GM18870 (cell line): ENCODE measurements around the gene ANKRD11.

Experiments used
- ATAC-seq: cut with Tn5 transposase; IDR thresholded peaks from one replicate; pipeline ENCODE4 v1.9.1; 2021; ENCODE audit warnings: moderate library complexity; ENCODE audit not compliant: unreplicated experiment

ANKRD11 gene

DNA sequence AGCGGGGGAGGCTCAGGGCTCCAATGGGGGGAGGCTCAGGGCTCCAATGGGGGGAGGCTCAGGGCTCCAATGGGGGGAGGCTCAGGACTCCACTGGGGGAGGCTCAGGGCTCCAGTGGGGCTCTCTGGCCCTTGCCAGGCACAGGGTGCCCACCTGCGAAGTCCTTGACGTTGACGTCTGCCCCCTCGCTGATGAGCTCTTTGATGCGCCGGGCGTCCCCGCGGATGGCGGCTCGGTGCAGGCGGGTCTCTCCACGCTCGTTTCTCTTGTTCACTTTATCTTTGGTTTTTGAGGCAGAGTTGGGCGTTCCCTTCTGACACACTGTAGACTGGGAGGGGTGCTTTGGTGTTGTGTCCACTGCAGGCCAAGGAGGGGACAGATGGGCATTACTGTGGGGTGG is 199.9 kb downstream of the ANKRD11 start:
- ATAC-seq = no peak

DNA sequence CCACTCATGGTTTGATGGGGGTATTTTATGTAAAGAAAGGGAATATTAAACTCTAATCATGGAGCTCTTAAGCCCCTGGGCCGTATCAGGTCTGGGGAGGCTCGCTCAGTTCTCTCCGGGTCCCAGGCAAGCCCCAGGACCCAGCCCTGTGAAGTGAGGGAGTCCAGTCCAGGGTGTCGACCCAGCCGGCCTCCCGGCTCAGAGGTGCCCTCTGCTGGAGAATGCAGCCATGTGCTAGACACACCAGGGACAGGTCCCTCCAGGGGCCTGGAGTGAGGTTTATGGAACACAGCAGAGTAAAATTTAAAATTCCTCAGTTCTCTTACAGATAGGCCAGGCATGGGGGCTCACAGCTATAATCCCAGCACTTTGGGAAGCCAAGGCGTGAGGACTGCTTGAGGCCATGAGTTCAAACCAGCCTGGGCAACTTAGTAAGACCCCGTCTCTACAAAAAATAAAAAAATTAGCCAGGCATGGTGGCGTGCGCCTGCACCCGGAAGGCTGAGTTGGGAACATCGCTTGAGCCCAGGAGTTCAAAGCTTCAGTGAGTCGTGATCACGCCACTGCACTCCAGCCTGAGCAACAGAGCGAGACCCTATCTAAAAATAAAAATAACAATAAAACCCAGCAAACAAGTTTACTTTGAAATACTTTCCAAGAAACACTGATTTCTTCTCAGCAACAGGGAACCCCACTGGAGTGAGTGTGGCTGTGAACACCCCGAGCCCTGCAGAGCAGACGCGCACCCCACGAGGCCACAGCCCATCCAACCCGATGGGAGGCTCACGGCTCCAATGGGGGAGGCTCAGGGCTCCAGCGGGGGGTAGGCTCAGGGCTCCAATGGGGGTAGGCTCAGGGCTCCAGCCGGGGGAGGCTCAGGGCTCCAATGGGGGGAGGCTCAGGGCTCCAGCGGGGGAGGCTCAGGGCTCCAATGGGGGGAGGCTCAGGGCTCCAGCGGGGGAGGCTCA is 200.6 kb downstream of the ANKRD11 start:
- ATAC-seq = no peak

DNA sequence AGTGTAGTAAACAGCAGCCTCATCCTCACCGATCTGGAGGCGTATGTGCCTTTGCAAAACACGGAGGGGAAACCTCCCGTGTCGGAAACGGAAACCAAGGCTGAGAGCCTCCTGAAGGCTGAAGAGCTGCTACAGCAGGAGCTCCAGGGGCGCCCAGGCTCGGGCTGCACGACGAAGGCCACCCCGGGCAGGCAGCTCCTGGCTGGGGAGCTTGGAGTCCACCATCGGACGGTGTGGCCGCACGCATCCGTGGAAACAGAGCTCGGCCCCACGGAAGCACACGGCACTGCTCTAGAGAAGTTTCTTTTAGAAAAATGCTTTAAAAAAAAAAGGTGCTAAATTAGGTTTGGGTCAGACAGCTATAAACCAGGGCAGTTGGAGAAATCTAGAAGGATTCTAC is 201.4 kb downstream of the ANKRD11 start:
- ATAC-seq = no peak

DNA sequence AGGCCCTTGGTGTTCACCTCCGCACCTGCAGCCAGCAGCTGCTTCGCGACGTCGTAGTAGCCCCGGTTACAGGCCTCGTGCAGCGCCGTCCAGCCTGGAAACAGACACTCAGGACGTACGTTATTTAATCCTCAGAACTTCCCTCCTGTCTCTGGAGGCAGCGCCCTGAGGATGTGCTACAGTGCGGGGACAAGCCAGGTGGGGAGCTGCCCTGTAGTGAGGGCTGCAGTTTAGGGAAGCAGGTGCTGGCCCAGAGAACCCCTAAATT is 201.8 kb downstream of the ANKRD11 start:
- ATAC-seq = no peak

DNA sequence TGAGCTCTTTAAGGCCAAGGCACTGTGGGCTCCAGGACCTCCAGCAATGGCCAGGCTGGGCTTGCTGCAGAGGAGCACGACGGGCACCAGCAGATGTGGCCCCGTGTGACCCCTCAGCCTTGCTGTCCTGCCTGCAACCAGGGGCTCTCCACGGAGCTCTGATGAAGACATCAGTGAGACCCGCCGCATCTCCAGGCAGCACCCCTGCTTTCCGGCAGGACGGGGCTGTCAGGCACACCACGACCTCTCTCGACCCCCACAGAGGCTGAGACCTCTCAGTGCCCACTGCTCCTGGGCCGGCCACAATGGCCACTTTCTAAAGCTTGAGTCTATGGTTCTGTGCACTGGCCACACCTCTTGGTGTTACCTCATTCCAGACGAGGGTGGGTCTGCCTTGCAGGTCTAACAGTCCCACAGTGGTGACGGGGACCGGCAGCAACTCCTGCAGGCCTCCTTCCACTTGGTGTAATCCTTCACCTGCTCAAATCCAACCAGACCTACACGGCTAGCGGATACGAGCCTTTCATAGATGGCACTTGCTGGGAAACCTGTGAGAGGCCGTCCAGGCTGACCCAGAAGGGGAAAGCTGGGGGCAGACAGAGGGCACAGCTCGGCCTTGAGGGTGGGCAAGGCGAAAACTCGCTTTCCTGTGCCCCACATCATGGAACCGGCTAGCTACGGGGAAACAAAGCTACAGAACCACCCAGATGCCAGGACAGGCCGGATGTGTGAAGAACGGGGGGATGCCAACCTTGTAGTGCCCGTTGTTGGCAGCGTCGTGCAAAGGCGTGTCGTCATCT is 202.4 kb downstream of the ANKRD11 start:
- ATAC-seq = no peak

DNA sequence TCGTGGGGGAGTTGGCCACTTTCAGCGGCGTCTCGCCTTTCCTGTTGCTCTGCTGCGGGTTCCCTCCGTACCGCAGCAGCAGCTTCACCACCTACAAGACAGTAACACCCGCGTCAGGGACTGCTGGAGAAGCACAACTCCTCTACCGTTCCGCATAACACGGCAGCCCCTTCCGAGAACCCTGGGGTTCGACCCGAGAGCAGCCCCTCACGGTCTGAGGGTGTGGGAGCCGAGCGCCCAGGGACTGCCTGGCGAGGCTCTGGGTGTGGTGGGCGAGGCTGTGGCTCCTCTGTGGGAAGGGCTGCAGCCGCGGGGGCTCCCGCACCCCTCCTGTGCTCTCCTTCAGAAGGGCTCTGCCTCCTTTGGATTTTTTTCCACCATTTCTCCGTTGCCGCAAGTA is 204.3 kb downstream of the ANKRD11 start:
- no peak for ATAC-seq

DNA sequence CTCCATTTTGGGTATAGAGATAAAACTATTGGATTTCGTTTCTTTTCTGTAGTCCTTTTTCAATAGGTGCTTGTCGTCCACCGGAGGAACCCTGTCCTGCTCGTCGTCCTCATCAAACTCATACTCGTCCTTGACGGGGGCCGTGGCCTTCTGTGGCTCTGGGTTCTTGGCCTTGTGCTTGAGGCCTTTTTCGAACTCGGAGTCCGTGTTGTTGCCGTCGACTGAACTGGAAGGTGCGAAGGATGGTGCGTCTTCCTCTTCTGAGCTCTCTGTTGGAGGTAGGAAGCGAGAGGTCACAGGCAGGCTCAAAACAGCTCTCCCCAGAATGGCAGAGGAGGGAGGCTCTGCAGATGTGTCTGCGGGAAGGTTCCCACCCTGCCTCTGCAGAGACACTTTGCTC is 205.0 kb downstream of the ANKRD11 start:
- no peak for ATAC-seq

DNA sequence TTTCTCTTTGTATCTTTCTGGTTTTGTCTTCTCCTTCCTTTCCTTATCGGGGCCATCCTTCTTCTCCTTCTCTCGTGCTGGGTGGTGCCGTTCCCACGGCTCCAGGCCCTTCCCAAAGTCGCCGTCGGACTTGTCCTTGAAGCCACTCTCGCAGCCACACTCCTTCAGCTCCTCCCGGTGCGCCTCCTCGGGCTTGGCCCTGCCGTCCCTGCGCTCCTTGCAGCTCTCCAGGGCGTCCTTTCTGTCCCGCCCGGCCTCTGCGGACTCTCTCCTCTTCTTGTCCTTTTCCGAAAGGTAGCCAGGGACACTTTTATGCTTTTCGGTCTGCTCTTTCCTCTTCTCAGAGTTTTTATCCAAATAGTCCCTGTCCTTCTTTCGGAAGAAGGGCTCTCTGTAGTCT is 206.9 kb downstream of the ANKRD11 start:
- ATAC-seq = no peak

DNA sequence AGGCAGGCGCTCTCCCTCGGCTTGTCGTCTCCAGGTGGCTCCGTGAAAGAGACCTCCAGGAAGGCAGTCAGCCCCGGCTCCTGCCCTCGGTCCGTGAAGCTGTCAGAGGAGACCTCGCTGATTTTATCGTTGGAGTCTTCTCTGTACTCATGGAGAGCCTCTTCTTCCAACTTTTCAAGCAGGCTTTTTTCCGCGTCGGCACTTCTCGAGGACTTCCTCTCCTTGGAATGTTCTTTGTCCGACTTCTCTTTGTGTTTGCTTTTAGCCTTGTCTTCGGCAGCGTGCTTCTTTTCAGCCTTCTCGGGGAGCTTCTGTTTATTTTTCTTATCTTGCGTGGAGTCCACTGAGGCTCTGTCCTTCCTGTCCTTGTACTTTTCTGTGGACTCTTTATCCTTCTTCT is 207.8 kb downstream of the ANKRD11 start:
- no peak for ATAC-seq

DNA sequence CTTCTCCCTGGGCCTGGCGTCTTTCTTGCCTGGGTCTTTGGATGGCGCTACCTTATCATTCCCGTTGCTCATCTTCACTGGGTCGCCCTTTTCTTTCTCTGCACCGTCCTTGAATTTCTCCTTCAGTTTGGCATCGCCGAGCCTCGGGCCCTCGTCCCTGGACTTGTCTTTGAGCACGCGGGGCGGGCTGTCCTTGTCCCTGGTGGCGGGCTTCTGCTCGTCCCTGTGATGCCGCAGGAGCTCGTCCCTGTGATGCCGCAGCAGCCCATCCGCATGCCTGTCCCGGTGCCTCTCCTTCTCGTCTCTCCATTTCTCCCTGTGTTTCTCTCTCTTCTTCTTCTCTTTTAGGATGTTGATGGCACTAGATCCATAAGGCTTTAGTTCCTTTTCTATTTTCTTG is 208.5 kb downstream of the ANKRD11 start:
- ATAC-seq = no peak

DNA sequence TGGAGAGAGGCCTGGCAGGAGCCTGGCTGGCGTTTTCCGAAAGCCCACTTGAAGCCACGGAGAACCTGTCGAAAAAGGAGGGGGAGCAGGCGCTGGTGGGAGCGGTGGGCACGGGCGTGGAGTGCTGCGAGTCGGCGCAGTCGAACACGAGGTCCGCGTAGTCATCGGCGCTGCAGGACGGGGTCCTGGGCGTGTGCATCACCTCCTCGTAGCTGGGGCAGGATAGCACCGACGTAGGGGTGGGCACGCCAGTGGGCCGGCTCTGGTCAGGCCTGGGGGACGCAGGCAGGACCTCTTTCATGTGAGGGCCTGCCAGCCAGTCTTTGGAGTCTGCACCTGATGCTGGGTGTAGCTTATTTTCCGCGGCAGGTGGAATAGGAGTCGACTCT is 209.2 kb downstream of the ANKRD11 start:
- ATAC-seq = no peak

DNA sequence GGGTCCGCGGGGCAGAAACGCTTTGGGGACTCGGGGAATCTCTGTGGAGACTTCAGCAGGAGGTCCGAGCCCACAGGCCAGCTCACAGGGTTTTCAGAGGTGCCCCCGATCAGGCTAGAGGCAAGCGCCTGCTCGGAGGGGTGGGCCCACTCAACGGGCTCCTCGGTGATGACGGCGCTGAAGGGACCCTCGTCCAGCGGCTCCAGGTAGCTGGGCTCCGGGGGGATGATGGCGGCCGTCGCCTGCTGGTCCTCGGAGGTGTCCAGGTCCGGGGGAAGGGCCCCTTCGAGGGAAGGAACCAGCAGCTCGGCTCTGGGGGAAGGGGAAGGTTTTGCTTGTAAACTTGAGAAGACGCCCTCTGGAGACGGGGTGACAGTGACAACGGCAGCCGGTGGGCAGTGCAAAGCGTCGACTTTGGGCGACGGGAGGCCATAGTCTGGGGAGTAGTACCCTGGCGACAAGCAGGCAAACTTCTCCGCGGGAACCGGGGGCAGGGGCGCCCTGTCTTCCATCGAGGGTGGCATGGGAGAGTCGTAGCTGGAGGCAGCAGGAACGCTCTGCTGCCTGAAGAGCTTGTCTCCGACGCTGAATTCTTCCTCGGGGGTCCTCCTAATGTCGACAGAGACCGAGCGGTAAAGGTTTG is 209.7 kb downstream of the ANKRD11 start:
- no peak for ATAC-seq

DNA sequence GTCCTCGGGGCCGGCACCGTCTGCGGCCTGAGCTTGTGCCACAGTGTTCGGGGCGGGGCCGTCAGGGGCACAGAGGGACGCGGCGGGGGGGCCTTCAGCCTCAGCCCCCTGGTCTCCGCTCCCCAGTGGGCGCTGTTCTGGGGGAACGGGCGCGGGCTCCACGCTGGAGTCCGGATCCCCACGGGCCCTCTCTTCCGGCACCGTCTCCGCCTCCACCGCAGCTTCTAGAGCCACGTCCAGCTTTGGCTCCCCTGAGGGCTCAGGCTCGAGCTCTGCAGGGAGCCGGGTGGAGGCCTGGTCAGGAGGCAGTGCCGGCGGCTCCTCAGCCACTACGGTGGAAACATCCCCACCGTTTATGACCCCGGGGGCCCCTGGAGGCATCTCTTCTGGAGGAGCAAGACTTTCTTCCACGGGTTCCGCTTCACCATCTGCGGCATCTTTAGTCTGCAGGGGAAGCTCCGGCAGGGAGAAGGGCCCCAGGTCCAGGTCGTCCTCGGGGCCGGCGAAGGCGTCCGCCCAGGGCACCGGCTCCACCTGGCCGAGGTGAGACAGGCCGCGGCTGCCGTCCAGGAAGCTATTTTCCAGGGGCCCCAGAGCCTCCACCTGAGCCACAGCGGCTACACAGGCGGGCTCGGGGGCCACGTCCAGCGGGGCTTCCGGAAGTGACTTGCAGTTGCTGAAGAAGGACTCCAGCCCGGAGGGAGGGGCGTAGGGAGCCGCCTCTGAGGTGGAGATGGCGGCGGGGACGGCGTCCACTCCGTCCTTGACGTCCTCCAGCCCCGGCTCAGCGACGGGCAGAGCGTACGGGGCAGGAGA is 210.5 kb downstream of the ANKRD11 start:
- ATAC-seq = no peak

DNA sequence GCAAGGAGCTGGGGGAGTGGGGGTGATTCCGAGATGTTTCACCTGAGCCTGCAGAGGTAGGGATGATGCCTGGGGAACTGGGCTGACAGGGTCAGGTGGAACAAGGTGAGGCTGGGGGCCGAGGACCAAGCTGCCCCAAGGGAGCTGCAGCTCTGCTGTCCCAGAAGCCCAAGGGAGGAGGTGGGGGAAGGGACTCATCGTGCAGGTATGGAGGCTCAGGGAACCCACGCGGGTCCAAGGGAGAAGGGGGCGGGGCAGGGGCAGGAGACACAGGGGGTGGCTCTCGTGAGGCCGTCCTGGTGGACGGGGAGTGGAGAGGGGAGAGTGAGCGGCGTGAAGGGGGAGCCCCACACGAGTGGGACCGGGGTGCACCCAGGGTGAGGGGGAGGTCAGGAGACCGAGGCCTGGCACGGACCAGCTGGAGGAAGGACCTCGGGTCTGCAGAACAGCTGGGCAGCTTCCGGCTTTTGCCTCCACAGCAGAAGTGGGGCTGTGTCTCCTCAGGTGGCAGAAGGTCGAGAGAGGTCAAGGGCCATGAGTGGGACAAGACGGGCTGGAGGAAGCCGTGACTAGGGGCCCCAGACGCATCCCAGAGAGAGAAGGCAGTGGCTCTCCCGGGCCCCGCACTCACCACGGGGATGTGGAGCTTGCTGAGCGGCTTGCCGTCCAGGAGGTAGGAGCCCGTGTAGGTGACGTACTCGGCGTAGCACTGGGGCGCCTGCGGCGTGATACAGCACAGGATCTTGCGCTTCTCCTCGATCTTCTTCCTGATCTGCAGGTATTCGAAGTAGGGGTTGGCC is 211.7 kb downstream of the ANKRD11 start:
- ATAC-seq = no peak

DNA sequence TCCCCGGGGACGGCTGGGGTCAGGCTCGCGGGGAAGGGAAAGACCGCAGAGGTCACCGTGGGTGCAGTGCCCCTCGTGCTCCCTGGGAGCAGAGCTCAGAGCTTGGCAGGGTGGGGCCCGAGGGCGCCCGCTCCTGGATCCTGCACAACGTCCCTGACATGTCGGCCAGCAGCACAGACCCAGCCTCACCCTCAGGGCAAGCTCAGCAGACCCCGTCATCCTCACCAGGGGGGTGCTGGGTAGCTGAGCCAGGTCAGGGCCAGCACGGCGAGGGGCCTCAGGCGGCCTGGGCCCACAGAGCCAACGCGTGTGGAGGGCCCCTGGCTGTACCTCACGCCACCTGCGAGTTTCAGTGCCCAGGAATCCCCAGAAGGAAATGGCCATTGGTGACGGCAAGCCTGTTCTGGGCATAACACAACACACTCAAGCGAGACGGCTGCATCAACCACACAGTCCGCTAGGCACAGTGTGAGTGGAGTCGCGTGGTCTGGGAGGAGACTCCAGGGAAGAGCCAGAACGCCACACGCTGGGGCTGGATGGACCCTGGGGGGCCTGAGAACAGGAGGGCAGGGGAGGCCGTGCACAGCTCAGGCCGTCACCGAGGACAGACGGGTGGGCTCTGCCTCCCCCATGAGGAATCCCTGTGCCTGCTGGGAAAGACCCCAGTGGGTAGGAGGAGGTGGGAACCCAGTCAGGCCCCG is 212.6 kb downstream of the ANKRD11 start:
- no peak for ATAC-seq

DNA sequence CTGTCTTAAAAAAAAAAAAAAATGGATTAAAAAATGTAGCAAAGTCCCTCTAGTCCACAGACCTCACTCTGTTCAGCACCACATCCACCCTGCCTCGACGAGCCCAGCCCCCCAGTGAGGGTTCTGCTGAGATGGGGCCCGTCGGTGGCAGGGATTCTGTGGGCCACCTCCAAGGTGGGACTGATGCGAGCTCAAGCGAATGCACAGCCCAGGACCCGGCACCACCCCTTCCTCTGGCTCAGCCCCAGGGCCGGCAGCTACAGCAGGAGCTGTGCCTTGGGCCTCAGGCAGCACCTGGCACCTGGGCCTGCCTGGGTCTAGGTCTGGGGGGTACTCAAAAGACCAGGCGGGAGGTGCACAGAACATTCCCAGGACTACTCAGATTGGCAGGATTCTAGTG is 213.3 kb downstream of the ANKRD11 start:
- ATAC-seq = no peak

DNA sequence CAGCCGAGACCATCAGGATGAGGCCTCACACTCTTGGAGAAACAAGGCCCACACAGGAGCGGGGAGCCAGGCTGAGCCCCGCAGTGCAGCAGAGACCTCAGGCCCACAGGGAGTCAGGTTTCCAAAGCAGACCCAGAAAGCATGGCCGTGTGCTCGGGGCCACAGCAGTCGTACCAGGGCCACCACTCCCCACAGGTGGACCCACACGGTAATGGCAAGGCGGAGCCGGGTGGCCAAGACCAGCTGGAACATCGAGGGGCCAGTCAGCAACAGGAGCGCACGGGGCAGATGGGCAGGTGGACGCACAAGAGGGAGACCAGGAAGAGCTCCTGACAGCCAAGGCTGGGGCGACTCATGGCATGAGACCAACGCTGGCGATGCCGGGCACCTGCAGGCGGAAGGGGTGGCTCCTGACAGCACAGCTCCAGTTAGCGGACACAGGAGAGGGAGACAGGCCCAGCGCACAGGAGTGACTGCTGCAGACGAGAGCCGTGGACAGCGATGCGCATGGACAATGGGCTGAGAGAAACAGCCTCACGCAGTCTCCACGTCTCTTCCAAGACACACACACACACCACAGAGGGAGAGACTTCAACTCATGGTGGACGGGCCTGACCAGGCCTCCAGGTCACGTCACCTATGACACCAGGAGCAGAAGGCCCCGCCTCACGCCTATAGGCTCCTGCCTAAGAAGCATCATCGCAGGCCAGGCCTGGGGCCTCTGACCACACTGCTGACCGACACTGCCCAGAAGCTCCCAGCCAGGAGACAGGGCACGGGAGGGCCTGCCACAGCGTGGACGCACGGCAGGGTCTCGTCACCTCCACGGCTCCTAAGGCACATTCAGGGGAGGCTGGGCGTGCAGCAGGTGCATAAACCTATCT is 214.3 kb downstream of the ANKRD11 start:
- ATAC-seq = no peak

DNA sequence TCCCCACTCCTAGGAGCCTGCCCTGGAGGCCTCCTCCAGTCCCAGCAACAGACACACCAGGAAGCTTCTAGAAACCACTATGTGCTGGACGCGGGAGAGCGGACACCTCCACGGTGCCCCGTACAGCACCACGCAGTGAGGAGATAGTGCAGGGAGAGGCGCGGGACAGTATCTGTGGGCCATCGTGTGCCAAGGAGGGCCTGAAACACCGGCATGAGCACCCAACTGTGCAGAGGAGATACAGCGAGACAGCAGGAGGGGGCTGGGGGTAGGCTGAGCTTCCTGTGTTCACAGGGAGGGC is 215.1 kb downstream of the ANKRD11 start:
- ATAC-seq = no peak
